Occipital lobe (tissue), 3 donors: ENCODE measurements around the gene COG3. TPM values are rescaled to one million over a fixed set of nuclear protein-coding genes. Genes with fewer than 3 reads are reported as not detected.

Experiments
- DNase-seq: peaks from one replicate; lab custom pipeline; 2025; lab: John Stamatoyannopoulos, UW
- small RNA-seq: library from RNA; depleted of rRNA; stranded (forward); fragments of <200 nt; gene quantifications from one replicate; pipeline ENCODE3, GENCODE V24; 2014
- total RNA-seq: library from RNA; depleted of rRNA; stranded (reverse); fragments of >200 nt; gene quantifications from one replicate; pipeline ENCODE4 v1.2.3, GENCODE V29; 2014

COG3 gene
- total RNA-seq, 1 donor from 2014 or later = 52.6 TPM

DNA sequence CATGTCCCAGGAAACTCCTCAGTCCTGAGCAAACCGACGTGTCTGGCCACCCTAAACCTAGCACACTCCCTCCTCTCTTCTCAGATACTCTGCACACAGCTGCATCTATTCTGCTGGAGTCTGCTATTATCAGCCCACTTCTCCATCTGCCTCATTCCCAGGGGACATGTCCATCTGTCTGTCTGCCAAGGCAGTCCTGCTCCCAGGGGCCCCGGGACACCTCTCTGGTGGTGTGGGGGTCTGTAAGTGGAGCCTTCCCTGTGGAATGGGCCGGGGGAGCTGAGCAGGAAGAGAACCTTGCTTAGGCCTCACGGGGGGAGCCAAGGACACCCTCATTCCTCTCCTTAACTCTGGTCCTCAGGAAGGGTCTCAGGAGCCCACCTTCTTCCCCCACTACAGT lies 78.1 kb downstream of the COG3 start:
- no peak for DNase-seq

DNA sequence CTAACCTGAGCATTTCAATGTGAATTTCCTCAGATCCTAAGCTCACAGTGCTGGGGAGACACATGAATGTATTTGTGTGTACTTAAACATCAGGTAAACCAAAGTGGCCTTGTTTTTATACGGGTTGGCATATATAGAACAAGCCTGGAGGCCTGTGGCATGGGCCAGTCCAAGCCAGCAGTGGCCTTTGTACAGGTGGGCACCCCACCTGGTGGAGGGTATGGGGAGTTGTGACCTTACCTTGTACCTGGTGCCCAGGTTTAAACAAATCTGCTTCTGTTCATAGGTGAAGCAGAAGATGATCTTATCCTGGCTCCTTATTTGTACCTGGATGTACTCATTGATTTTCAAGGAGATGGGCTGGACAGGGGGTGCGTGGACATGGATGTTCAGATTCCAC lies 79.8 kb downstream of the COG3 start:
- no peak for DNase-seq

DNA sequence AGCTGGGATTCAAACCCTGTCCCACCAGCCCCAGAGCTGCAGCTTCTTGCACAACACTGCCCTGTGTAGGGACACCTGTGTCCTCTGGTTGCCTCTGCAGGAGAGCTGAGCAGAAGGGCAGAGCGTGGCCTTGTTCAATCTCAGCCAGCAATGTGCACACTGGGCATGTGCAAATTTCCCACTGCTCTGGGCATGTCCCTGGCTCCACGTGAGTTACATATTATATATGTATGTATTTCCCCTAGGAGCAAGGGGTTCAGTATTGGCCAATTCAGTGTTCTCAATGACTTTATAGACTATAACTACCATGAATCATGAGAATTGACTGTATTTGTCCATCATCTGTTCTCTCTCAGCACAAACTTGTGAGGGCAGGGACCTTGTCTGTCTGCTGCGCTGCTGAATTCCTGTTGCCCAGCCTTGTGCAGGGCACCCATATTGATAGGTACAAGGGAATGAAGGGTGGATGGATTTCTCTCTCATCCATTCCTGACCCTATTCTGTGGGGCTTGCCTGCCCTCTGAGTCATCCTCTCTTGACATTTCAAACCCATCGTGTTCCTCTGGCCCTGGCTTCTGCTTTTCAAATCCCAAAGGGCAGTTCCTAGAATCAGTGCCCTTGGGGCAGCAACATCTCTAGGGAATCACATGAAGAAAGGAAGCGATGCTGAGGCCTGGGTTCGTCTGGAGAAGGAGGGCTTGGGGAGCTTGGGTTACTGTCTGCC lies 81.1 kb downstream of the COG3 start:
- no peak for DNase-seq

DNA sequence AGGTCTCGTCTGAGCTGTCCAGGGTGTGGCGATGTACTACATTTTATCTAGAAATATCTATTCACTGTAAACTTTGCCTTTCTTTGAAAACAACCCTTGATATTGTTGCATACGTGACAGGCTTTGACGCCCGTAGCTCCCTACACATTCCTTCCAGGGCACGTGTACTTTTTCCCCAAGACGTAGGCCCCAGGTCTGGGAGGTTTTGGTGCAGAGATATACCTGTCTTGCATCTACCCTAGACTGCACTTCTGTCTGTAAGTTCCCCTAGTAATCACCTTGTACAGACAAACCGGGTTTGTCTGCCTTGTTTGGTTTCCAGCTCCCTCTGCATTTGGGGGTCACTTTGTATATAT lies 81.6 kb downstream of the COG3 start:
- DNase-seq = no peak

DNA sequence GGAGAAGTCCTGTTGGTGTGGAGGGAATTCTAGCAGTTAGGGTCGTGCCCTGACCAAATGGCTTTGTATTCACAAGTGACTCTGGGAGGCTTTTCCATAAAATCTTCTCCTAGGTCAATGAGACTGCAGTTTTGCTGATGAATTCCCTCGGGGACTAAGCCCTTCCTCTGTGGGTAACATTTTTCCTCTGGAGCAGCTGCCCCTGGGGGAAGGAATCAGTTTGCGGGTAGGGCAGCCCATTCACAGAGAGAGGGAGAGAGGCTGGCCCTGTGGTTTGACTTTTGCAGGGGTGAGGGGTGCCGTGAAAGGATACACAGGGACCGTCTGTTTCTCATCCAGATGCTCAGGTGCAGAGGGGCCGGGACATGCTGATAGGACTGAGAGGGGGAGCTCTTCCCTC lies 83.5 kb downstream of the COG3 start:
- DNase-seq = no peak

DNA sequence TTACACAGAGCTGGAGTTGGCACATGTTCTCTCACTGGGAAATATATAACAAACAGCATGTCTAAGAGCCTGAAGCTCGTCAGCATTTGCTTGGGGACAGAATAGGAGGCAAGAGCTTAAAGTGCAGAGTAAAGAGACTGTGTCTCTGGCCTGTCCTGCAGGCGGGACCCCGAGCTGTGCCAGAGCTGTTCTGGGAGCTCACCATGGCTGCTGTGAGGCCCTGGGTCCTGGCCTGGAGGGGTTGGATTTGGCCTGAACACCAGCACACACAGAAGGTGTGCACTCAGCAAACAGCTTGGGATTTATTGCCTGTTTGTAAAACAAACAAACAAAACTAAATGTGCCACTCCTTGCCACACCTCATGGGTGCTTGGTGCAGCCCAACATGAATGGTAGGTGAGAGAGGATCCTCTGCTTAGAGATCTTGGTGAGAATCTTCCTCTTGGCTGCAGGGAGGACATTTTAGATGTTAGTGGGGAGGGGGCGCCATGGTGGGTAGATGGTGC lies 89.9 kb downstream of the COG3 start:
- no peak for DNase-seq

DNA sequence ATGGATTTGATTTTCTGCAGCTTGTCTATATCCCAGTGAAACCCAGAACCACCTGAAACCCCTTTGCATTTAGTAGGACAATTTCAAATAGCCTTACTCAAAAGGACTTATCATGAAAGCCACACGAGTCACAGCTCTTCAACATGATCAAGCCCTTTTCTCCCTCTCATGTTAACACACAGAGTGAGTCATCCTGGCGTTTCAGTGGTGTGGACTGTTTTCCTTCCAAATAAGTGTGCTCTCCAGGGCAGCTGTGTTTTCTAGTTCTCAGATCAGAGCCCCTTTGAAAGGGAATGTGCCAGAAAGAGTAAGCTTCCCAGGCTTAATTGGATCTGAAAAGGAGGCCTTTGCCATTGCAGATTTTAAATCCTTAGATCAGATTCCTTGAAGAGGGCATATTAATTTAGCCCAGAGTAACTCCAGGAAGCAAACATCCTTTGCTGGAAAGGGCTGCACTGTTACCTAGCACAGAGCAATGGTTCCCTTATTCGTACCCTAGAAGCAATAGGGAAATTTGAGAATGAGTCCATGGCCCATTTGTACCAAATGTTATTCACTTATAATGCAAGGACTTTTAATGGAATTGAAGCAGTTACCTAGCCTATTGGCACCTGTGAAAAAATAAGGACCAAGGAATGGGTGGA lies 99.5 kb downstream of the COG3 start:
- no peak for DNase-seq

DNA sequence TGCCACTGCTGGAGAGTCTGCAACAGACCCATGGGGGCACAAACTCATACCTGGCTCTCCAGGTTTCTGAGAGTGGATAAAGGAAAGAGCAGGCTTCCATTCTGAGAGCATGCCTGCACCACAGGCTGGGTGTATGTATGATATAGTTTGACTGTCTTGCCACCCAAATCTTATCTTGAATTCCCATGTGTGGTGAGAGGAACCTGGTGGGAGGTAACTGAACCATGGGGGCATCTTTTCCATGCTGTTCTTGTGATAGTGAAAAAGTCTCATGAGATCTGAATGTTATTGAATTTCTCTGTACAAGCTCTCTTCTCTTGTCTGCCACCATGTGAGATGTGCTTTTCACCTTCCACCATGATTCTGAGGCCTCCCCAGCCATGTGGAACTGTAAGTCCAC lies 100.6 kb downstream of the COG3 start:
- no peak for DNase-seq

DNA sequence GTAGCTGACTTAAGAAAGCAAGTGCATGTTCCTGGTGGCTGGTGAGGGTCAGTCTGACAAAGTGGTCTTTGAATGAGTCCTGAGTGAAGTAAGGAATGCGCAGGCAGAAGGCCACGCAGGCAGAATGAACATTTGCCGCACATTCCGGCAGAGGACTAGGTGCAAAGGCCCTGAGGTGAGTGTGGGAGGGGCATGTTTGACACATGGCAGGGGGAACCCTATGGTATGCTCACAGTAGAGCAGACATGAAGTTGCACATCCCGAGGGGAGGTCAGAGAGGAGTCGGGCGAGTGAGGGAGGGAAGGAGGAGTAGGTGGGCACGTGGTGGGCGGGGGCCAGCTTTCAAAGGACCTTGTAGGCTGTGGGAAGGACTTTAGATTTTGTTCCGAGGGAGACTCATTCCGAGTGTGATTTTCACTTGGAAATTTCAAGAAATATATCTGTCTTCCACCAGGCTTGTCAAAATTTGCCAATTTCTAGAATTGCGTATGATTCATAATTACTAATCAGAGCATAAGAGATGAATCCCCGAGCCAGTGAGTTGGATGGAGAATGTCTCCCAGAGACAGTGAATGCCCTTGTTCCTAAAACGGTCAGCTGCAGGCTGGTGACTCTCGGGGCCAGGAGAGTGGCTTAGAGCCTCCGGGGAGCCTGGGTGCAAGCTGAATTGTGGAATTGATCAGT lies 110.5 kb downstream of the COG3 start:
- DNase-seq = no peak

DNA sequence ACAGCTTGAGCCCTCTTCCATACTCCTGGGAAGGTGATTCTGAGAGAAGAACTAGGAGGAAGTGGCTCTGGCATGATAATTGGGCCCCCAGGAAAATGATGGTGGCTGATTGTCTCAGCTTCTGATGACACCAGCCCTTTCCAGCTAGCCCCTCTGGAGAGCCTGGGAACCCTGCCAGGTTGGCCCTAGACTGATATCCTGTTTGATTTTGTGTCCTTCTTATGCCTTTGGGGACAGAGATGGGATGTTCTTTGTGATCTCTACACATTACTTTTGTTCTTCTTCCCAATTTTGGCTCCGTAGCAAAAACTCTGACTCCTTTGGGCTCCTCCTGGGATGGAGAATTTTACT lies 111.1 kb downstream of the COG3 start:
- no peak for DNase-seq

DNA sequence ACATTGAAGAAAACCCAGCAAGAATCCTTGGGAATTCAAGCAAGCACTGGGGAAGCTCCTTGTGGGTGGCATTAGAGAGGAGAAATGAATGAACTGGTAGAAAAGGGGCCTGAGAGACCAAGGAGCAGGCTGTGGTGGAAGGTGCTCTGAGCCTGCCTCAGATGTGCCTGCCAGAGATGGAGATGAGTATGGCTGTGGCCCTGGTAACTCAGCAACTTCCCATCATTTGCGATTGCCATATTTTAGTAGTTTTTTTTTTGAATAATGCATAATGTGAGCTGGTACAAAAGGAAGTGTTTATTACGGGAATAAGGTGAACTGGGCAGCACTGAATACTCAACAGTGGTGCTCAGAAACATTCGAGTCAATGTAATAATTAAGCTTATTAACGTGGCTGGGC lies 111.7 kb downstream of the COG3 start:
- DNase-seq = no peak

DNA sequence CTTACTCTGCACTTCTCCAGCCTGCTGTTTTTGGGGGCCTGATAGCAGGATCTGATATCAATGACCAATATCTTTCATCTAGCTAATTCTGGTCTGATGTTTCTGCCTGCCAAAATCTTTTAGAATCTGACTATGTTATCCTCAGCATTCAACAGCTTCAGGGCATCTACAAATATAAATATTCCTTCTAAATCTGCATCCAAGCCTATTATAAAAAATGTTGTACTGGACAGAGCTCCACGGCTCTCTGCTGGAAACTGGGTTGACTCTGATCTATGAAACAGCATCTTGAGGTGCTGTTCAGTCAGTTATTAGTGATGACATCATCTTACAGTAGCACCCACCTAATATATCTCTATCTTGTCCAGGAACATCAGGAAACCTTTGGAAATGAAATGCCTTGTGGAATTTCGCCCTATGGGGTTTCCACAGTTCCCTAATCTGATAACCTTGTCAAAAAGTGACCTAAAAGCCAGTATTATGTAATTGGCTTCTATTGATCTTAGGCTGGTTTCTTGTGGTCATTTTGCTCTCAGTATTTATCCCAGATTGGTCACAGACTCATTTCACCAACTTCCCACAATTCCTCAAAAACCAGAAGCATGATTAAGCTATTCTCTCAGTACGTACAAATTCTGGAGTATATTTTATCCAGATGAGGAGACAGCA lies 117.8 kb downstream of the COG3 start:
- DNase-seq = no peak

DNA sequence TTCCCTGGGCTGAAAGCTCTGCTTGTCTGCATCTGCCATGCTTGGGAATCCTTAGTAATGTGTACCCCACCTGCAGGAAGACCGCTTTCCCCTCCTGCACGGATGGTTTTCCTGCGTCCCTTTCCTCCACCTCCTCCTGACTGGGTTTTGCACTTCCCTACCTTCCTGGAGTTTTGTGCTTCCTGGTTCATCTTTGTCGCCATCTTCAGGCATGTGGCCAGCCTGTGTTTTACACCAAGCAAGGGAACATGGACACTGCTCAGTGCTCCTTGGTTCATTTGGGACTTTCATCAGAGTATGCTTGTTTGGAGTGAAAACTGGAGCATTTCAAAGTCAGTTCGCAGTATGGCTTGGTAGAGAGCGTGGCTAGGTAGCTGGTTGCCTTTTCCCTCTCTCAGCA lies 120.1 kb downstream of the COG3 start:
- no peak for DNase-seq

Small RNA genes within 50 kb of the gene (small RNA-seq; reads per million reads assigned to genes)
- gene RNA5SP27 (not detected), gene TIMM9P3 (not detected)

Other genes starting within 250 kb of the COG3 start
- 2,066 TPM for gene TPT1, start 123.8 kb upstream of the COG3 start, total RNA-seq
- 11.2 TPM for gene SLC25A30, start 46.6 kb upstream of the COG3 start, total RNA-seq
- gene ERICH6B, start 150.8 kb downstream of the COG3 start, total RNA-seq = not detected
- gene CBY2, start 237.4 kb downstream of the COG3 start, total RNA-seq = not detected